Measurements from ENCODE around the gene PAQR8.
"Not testable (repeated sequence)": the region's sequence is repeated elsewhere in the genome, so short reads cannot be mapped to it uniquely, and the experiment has no call there.

Gene PAQR8

DNA sequence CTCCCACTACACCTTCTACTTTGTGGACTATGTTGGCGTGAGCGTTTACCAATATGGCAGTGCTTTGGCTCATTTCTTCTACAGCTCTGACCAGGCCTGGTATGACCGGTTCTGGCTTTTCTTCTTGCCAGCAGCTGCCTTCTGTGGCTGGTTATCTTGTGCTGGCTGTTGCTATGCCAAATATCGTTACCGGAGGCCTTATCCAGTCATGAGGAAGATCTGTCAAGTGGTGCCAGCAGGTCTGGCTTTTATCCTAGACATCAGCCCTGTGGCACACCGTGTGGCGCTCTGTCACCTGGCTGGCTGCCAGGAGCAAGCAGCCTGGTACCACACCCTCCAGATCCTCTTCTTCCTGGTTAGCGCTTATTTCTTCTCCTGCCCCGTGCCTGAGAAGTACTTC lies 41.7 kb downstream of the PAQR8 start:
- in situ Hi-C loops (cut with HindIII; ENCODE audit: low sequenced_read_pairs), result no loop called here

DNA sequence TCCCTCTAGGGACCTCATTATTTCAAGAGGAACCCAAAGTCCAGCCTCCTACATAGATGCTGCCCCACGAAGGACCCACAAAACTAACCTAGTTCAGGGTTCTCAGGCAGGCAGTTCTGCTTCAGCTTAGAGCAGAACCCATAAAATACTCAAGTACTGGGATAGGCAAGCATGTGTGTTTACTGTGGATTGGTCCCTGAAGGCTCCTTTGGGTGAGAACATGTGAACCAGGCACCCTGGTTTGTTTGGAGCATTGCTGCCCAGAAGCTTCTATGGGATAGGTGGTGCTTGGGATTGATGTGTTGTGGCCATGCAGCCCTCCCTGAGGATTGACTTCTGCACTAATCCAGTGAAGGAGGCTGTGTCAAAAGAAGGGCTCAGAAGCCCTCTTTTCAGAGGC lies 43.3 kb downstream of the PAQR8 start:
- in situ Hi-C loops (cut with HindIII; ENCODE audit: low sequenced_read_pairs), result loop anchor here (5.0 kb wide), 1 partner anchor 262 kb away; no protein-coding TSS in a partner anchor

DNA sequence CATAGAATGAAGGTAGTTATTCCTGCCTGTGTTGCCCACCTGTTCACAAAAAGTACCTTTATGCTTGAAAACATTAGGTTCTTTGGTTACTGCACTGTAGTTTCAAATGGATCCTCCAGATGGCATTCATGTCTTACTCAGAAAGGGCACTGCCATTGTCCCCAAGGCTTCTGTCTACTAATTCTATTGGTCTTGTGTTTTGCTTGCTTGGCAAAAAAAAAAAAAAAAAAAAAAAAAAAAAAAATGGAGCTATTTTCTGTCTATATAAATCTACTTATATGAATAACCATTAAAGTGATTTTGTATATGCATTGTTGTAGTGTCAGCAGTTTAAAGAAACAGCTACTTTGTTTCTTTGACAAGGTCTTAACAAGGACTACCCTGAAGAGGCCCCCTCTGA lies 45.5 kb downstream of the PAQR8 start:
- in situ Hi-C loops (cut with HindIII; ENCODE audit: low sequenced_read_pairs), result loop anchor here (5.0 kb wide), 1 partner anchor 260 kb away; no protein-coding TSS in a partner anchor

DNA sequence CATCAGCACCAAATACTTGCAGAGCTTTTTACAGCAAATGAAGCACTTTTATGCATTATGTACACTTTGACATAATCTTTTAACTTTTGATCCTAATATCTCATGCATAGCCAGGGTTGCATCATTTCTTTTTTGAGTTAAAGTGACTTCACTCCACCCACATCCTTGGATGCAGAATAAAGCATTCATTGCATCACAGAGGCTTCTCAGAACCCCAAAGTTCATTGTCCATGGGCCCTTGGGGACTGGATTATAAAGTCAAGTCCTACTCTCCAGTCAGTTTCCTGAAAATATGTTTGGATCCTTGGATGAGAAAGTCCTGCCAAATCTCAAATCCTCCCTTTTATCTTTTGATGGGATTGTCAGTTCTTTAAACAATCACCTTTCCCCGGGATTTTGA lies 47.5 kb downstream of the PAQR8 start:
- in situ Hi-C loops (cut with HindIII; ENCODE audit: low sequenced_read_pairs), result loop anchor here (5.0 kb wide), 1 partner anchor 258 kb away; no protein-coding TSS in a partner anchor

DNA sequence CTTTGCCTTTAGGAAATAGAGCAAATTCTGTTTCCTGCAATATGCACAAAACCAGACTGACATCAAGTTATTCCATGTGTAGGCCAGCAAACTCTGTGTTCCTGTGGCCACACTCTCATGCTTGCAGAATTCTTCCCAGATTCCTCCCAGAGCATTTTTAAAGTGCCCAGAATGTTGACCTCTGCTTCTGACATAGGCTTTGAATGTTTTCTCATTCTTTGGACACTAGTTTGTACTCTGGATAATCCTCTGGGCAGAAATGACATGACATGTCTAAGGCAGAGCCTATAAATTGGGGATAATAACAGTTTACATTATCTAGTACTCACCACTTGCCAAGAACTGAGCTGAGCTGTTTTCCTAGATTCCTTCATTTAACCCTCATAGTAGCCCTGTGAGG lies 49.0 kb downstream of the PAQR8 start:
- in situ Hi-C loops (cut with HindIII; ENCODE audit: low sequenced_read_pairs), result no loop called here

DNA sequence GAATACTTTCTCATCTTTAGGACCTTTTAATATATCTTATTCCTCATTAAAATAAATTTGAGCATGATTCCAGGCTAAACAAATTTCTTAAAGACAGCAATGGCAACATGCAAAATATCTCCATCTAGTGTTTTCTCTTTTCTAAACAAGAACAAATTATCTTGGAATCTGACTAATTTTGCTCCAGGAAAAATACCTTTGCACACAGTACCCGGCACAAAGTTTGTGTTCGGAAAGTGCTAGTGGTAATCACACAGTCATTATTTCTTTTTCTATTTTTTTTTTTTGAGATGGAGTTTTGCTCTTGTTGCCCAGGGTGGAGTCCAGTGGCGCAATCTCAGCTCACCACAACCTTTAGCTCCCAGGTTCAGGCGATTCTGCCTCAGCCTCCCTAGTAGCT lies 50.0 kb downstream of the PAQR8 start:
- in situ Hi-C loops (cut with HindIII; ENCODE audit: low sequenced_read_pairs), result no loop called here

DNA sequence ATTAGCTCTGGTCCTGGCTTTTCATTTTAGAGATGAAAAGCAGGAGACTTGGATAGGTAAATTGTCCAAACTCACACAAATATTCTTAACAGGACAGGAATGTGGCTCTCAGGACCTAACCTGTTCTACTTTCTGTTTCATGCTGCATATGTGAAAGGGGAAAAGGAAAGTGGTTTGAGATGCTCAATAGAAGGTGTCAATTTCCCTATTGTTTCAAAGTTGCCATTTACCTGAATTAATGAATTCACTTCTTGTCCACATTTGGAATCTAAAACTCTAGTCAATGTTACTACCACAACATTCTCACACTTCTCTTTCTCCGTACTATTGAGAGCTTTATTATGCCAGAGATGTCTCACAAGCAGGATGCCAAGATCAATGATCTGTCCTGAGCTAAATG lies 53.4 kb downstream of the PAQR8 start:
- in situ Hi-C loops (cut with HindIII; ENCODE audit: low sequenced_read_pairs), result no loop called here

DNA sequence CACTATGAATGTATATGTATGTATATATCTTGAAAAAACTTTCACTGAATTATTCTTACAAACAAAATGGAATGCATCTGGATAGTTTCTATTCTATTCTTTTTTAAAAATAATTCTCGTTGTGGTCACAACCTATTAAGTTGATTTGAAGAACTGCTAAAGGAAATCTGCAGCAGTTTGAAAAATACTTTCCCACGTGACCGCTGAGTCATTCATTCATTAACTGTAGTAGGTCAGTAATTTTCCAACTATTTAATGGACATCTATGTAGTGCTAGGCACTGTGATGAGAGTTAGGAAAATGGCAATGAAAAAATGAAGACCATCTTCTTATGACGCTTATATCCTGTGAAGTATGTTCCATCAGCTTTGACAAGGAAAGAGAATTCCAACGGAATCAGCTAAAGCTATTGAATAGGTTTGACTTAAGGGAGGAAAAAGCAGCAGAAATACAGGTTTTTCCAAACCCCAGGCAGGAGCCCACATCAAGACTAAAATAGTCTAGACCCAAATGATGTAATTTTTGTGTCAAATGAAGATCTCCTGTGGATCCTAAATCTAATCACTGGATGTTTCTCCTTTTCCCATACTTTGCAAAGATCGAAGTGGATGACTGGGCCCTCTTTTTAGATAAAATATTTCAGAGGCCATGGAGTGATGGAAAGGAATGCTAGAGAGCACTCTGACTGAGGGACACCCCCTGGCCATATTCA lies 54.1 kb downstream of the PAQR8 start:
- in situ Hi-C loops (cut with HindIII; ENCODE audit: low sequenced_read_pairs), result no loop called here

DNA sequence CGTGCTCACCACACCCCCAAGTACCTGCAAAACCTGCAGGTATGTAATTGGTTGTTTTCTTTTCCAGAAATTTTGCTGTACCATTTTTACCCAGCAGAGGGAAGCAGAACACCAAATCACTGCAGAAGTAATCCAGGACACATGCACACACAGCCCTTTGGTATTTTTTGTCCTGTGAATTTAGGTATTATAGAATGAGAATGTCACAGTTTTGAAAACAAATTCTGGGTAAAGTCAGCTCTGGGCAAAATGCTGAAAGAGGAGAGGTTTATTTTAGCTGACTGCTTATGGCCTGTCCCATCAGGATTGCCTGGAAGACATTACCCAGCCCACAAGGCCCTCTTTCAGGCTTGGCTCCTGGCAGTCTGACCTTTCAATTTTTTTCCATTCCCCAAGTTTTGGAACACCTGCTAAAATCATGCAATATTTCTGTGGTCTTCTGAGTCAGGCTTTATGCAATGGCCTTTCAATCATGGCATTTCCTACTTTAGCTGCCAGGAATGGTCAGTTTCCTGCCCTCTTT lies 54.7 kb downstream of the PAQR8 start:
- in situ Hi-C loops (cut with HindIII; ENCODE audit: low sequenced_read_pairs), result no loop called here

DNA sequence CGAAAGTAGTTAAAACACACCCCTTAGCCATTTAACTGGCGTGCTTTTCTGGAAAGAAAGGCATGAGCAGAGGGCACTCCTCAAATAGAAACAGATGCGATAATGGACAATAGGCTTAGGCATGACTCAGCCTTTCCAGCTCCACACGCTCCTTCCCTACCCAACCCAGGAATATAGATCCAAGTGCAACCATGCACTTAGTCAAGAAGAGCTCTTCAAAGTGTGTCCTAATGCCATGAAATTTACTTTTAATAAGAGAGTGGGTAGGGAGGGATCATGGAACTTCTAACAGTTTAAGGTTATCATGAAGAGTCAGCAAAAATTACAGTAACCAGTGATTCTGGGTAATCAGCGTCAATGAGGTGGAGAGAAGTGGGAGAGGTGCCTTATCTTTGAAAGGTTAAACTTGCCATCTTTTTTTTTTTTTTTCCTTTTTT lies 55.7 kb downstream of the PAQR8 start:
- in situ Hi-C loops (cut with HindIII; ENCODE audit: low sequenced_read_pairs), result no loop called here

DNA sequence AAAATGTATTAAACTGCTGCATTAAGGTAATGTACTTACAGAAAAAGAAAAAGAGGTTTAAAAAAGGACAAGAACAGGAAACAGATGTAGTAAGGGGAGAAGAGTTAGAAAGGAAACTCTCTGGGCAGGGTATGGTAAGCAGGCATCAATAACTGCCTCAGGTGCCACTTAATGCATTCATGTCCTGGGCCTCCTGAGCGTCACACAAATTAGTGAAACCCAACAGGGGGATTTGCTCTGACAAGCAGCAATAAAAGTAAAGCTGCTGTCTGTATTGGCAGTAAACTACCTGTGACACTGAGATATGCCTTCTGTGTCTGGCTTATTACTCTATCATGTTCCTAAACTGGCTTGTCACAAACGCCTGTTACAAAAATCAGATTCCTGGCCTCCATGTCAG lies 56.7 kb downstream of the PAQR8 start:
- in situ Hi-C loops (cut with HindIII; ENCODE audit: low sequenced_read_pairs), result no loop called here

DNA sequence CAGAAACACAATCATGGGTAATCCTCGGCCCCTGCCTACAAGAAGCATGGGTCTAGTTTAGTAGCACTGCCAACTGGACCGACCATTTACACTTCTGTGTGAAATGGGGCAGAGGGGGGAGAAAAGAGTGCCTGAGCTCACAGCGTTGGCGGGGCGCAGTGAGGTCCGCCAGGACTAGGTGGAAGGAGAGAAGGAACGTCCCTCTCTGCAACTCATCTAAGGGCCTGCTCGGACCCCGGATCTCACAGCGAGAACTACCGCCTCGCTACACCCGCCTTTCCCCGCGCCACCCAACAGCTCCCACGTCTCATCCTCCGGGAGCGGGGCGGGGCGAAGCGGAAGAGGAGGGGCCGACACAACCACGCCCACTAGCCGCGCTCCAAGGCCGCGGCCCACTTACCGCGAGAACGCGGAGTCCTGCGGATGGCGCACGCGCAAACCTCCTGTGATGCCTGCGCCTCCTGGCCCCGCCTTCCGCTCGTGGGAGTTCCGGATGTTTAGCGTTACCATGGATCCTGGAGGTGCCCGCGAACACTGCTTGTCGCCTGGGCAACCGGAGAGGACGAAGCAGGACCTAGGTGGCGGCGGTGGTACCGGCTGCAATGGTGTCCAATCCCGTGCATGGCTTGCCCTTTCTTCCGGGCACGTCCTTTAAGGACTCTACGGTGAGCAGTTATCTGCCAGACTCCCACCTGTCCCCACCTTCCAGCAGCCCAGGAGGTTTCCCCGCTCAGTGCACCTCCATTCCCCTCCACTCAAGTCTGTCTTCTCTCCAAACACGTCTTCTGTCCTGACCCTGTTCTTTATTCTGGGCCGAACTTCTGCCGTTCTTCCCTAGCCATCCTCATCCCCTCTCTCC lies 58.1 kb downstream of the PAQR8 start, which contains the start of gene EFHC1:
Gene EFHC1, plus strand, starts transcription at position 534 of the 859 bp plus-strand sequence. Its CDS starts 69 bp downstream, at position 603.
- in situ Hi-C loops (cut with HindIII; ENCODE audit: low sequenced_read_pairs), result no loop called here

DNA sequence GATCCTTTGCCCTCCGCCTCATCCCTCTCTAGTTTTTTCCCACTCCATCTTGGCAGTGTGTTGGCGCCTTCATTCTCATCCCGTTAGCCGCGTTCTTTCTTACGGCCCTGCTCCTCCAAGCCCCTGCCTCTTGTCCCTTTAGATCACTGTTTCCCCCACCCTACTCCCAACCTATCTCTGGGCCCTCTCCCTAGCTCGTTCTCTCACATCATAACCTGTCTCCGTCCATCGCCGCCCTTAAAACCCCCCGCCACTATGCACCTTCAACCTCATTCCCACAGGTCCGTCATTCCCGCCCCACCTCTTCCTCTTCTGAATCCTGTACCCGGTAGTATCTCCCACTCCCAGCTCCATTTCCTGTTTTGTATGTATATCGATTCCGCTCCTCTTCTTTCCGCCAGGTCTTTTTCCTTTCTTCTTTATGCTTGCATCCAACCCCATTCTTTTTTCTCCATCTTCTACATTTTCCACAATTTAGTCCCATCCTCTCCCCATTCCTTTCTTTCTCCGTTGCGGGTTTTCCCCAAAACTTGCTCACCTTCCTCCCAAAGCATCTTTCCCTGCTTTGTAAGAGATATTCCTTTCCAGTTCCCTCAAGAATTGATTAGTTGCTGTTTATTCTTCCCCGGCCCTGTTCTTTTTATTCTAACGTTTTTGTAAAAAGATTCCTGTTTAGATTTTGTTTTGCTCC lies 58.9 kb downstream of the PAQR8 start:
- in situ Hi-C loops (cut with HindIII; ENCODE audit: low sequenced_read_pairs), result no loop called here

DNA sequence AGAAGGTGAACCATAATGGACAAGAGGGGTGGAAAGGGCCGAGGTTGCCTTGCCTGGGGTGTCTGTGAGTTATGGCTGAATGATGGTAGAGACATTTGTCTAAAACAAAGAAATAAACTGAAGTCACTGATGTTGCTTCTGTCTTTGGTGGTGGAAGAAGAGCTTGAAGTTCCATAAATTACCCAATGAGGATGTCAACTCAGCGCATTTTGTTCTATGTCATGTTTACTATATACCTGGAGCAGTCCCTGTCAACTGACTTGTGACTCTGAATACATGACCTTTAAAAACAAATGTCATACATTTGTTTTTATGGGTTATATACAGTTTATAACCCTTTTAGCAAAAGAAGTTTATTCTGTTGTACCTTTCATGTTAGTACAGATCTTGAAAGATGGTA lies 60.2 kb downstream of the PAQR8 start:
- in situ Hi-C loops (cut with HindIII; ENCODE audit: low sequenced_read_pairs), result no loop called here

DNA sequence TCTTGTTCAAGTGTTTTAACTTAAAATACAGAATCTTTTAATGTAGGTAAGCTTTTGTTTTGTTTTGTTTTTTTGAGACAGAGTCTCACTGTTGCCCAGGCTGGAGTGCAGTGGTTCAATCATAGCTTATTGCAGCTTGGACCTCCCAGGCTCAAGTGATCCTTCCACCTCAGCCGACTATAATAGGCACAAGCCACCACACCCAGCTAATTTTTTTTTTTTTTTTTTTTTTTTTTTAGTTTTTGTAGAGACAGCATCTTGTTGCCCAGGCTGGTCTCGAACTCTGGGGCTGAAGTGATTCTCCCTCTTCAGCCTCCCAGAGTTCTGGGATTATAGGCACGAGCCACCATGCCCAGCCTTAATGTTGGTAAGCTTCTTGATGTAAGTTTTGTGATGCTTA lies 61.5 kb downstream of the PAQR8 start:
- in situ Hi-C loops (cut with HindIII; ENCODE audit: low sequenced_read_pairs), result no loop called here

DNA sequence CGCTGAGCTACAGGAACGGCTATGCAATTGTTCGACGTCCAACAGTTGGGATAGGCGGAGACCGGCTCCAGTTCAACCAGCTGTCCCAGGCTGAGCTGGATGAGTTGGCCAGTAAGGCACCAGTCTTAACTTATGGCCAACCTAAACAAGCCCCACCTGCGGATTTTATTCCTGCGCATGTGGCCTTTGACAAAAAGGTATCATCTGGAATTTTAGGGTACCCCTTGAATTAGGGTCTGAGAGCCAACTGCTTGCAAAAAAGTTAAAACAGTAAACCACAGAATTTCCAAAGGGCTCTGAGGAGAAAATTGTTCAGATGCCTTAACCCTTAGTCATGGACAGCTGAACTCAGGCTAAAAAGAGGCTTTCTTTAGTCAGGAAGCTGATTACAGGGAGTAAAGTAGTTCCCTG lies 62.0 kb downstream of the PAQR8 start:
- in situ Hi-C loops (cut with HindIII; ENCODE audit: low sequenced_read_pairs), result no loop called here

DNA sequence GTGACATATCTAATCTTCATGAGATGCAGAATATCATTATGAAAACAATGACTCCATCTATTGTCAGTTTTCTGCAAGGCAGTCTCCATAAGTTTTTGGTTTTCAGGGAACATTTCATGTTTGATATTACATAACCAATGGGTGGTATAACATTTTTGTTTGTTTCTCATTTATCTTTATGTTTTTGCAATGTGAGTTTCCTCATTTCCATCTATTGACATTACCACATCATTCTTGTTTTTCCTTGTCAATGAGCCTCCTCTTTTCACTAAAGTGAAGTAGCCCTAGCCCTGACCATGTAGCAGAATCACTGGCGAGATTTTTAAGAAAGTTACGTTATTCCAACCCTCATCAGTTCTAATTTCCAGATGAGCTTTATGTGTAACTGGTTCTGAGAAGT lies 62.6 kb downstream of the PAQR8 start:
- in situ Hi-C loops (cut with HindIII; ENCODE audit: low sequenced_read_pairs), result no loop called here

DNA sequence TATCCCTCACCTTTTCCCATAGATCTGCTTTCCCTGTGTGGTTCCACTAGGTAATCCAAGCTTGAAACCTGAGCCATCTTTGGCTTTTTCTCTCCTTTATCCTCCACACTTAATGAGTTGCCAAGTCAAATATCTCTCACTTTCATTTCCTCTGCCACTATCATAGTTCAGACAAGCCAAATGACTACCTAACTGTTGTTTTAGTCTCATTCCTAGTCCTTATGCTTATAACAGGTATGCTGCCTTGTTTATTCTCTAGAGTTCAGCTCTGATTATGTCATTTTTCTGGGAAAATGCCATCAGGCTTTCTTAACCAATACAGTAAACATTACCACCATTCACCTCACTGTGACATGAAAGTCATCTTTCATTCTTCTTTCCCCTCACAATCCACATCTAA lies 64.7 kb downstream of the PAQR8 start:
- in situ Hi-C loops (cut with HindIII; ENCODE audit: low sequenced_read_pairs), result no loop called here

DNA sequence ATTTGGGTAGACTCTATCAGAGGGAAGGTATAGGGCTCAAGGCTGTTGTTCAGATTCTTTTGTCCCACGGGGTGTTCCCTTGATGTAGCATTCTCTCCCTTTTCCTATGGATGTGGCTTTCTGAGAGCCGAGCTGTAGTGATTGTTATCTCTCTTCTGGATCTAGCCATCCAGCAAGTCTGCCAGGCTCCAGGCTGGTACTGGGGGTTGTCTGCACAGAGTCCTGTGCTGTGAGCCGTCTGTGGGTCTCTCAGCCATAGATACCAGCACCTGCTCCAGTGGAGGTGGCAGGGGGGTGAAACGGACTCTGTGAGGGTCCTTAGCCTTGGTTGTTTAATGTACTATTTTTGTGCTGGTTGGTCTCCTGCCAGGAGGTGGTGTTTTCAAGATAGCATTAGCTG lies 71.3 kb downstream of the PAQR8 start:
- in situ Hi-C loops (cut with HindIII; ENCODE audit: low sequenced_read_pairs), result not testable (repeated sequence)

DNA sequence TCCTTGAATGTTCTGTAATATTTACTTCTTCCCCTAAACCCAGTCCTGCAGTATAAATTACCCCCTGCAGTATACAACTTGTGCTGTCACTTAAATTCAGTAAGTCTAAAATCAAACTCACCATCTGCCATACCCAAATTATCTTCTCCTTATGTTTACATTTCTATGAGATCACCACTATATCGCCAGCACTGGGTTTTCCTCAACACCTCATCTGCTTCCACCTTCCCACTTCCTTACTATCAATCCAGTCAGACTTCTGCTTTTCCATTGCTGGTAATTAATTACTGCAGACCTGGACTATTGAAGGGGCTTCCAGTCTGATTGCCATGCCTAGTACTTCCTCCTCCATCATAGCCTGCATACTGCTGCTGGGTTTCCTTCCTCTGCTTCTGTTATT lies 73.4 kb downstream of the PAQR8 start:
- in situ Hi-C loops (cut with HindIII; ENCODE audit: low sequenced_read_pairs), result no loop called here

DNA sequence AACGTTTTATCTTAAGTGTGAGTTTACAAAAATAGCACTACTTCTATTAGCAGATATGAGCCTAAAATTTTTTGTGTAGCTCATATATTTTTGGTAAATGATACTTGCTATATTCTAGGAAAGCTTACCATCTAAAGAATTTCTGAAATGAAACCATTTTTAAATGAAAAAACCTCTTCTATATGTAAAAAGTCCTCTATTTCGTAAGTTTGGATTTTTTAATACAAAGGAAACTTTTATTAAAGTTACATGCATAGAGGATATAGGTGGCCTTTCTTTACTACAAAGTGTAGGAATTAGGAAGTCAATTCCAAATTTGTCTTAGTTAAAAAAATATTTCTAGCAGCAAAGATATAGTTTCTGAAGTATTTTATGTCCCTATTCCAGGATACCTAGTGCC lies 77.0 kb downstream of the PAQR8 start:
- in situ Hi-C loops (cut with HindIII; ENCODE audit: low sequenced_read_pairs), result no loop called here

Data from endothelial cell of hepatic sinusoid (primary cell).